GM19463 (cell line): ENCODE measurements around the gene NCBP2.

Source experiments
- ATAC-seq: cut with Tn5 transposase; IDR thresholded peaks from one replicate; pipeline ENCODE4 v1.9.1; 2021; ENCODE audit warnings: mild to moderate bottlenecking, moderate library complexity; ENCODE audit not compliant: unreplicated experiment

NCBP2 gene

GRCh38 chr3:196886144-196886543 lies 56.2 kb downstream of the NCBP2 start:
- no peak for ATAC-seq
